COR-L47 (cell line): ENCODE measurements around the gene QSOX2.

Source experiments
- DNase-seq: peaks from one replicate; lab custom pipeline; 2025; lab: John Stamatoyannopoulos, UW

QSOX2 gene

GRCh38 chr9:136173648-136174290 is 71.8 kb downstream of the QSOX2 start:
- DNase-seq, result no peak

GRCh38 chr9:136172412-136173079 is 73.1 kb downstream of the QSOX2 start:
- DNase-seq, result peak; percentile 59

- DNase-seq, result no peak
Observed at GRCh38 chr9:136171801-136172411, 73.7 kb downstream of the QSOX2 start.

GRCh38 chr9:136171009-136171800 is 74.4 kb downstream of the QSOX2 start:
- peak; percentile 57 for DNase-seq

GRCh38 chr9:136170006-136170901 is 75.4 kb downstream of the QSOX2 start:
- no peak for DNase-seq

GRCh38 chr9:136169495-136169894 is 76.1 kb downstream of the QSOX2 start:
- DNase-seq, result no peak

GRCh38 chr9:136163248-136163850 is 82.3 kb downstream of the QSOX2 start:
- no peak for DNase-seq

GRCh38 chr9:136160995-136161610 is 84.5 kb downstream of the QSOX2 start:
- DNase-seq, result no peak

- peak; percentile 89 for DNase-seq
Observed at GRCh38 chr9:136160381-136160841, 85.2 kb downstream of the QSOX2 start.

GRCh38 chr9:136159851-136160250 is 85.8 kb downstream of the QSOX2 start:
- DNase-seq, result no peak

- no peak for DNase-seq
Observed at GRCh38 chr9:136157477-136158265, 87.9 kb downstream of the QSOX2 start.
